ENCODE data around the gene LEAP2. TPM values are rescaled to one million over a fixed set of nuclear protein-coding genes. Genes with fewer than 3 reads are reported as not detected.

The LEAP2 gene
- total and polyA plus RNA-seq, 10 of the 15 experiments (the other 5 are each of a cell fraction or from before 2014, with no cell fraction given): 1.9 to 8.8 (median 2.3) TPM

GRCh38 chr5:132853790-132854189 is 19.7 kb upstream of the LEAP2 start:
- FAIRE-seq: peak; percentile 13
- ATAC-seq: no peak
- H3K9ac ChIP-seq (ENCODE audit: control insufficient read depth, insufficient read depth, low read length): no peak overlapping the region
- no peak for DNase-seq (ENCODE audit: low read depth, low spot score)
- no peak overlapping the region for H3K27ac ChIP-seq (ENCODE audit: control insufficient read depth, insufficient read depth)
- WGBS (ENCODE audit: insufficient coverage, insufficient replicate concordance, low lambda C conversion rate, missing lambda C conversion rate): 0% methylated on average over 1 of the region's 1 CpG
- no peak overlapping the region for H3K4me3 ChIP-seq
- no peaks in the 10 kb centered on the region for H3K27me3 ChIP-seq (replicated peaks in 1 of 2; ENCODE audit: control insufficient read depth in 2 of 2, insufficient read depth in 2 of 2, low read length in 1 of 2)
- intact Hi-C loops (cut with micrococcal nuclease; ENCODE audit: unreplicated experiment) (no loop called here), in situ Hi-C loops (cut with MboI) (no loop called here)
- no peaks in the 10 kb centered on the region for H3K4me1 ChIP-seq (ENCODE audit: control insufficient read depth, insufficient read depth, low read length)
- ChIA-PET POLR2A (interaction anchor here (1.1 to 3.0 kb wide), 3 partner anchors 9 to 606 kb away, joined by 3 to 13 read pairs (median 6); no protein-coding TSS in a partner anchor), CTCF (interaction anchor here (1.0 to 2.7 kb wide), 4 partner anchors 10 to 52 kb away, joined by 3 to 15 read pairs (median 4); no protein-coding TSS in a partner anchor), RAD21 (ENCODE audit: unreplicated experiment) (interaction anchor here (1.3 kb wide), 1 partner anchor 104 kb away, joined by 4 read pairs; no protein-coding TSS in a partner anchor), SMC1A (ENCODE audit: uncharacterized antibody, unreplicated experiment) (interaction anchor here (1.0 to 1.3 kb wide), 5 partner anchors 11 to 348 kb away, joined by 3 to 4 read pairs (median 3); no protein-coding TSS in a partner anchor)
- H2AFZ ChIP-seq (ENCODE audit: control insufficient read depth, low read depth, low read length): no peak overlapping the region
- no peak overlapping the region for H3K4me2 ChIP-seq (ENCODE audit: control insufficient read depth, insufficient read depth)
- BruUV-seq (replicated peaks): no TSS peak
- no peaks in the 10 kb centered on the region for H3K79me2 ChIP-seq (ENCODE audit: control insufficient read depth, insufficient read depth, low read length)
- TF ChIP-seq HDGF (IDR thresholded peaks at IDR 0.05): no peak
- no peak for TF ChIP-seq RUNX3 (IDR thresholded peaks at IDR 0.05; ENCODE audit: low read length)
- H3K9me3 ChIP-seq (replicated peaks; ENCODE audit: control insufficient read depth, insufficient read depth, low read length): no peaks in the 10 kb centered on the region
- H3K36me3 ChIP-seq (ENCODE audit: control insufficient read depth in 2 of 2, insufficient read depth in 2 of 2, low read length in 1 of 2): no peaks in the 10 kb centered on the region
- H4K20me1 ChIP-seq (ENCODE audit: control insufficient read depth, insufficient read depth): no peaks in the 10 kb centered on the region

DNA sequence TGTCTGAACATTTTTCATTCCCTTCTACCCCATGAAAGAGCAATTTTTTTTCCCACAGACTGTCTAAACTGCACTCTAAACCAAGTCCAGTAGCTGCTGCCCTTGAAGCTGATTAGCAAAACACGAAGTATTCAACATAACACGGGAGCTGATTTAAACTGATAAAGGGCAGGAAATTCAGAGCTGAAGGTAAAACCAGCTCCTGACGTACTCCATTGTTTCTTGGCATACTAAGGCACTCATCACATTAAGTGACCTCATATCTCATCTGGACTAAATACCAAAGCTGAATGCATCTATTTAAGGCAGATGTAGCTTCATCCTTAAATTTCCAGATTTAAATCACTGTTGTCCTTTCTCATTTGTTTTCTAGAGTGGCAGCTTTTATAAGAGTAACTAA is 19.2 kb upstream of the LEAP2 start:
- BruUV-seq (replicated peaks): no TSS peak
- in situ Hi-C loops (cut with MboI) (no loop called here), intact Hi-C loops (cut with micrococcal nuclease; ENCODE audit: unreplicated experiment) (no loop called here)
- H3K27me3 ChIP-seq (replicated peaks in 1 of 2; ENCODE audit: control insufficient read depth in 2 of 2, insufficient read depth in 2 of 2, low read length in 1 of 2): no peaks in the 10 kb centered on the region
- H2AFZ ChIP-seq (ENCODE audit: control insufficient read depth, low read depth, low read length): no peak overlapping the region
- no peak for TF ChIP-seq MTA2 (IDR thresholded peaks at IDR 0.05; ENCODE audit: low read depth)
- TF ChIP-seq, protein P1, sequence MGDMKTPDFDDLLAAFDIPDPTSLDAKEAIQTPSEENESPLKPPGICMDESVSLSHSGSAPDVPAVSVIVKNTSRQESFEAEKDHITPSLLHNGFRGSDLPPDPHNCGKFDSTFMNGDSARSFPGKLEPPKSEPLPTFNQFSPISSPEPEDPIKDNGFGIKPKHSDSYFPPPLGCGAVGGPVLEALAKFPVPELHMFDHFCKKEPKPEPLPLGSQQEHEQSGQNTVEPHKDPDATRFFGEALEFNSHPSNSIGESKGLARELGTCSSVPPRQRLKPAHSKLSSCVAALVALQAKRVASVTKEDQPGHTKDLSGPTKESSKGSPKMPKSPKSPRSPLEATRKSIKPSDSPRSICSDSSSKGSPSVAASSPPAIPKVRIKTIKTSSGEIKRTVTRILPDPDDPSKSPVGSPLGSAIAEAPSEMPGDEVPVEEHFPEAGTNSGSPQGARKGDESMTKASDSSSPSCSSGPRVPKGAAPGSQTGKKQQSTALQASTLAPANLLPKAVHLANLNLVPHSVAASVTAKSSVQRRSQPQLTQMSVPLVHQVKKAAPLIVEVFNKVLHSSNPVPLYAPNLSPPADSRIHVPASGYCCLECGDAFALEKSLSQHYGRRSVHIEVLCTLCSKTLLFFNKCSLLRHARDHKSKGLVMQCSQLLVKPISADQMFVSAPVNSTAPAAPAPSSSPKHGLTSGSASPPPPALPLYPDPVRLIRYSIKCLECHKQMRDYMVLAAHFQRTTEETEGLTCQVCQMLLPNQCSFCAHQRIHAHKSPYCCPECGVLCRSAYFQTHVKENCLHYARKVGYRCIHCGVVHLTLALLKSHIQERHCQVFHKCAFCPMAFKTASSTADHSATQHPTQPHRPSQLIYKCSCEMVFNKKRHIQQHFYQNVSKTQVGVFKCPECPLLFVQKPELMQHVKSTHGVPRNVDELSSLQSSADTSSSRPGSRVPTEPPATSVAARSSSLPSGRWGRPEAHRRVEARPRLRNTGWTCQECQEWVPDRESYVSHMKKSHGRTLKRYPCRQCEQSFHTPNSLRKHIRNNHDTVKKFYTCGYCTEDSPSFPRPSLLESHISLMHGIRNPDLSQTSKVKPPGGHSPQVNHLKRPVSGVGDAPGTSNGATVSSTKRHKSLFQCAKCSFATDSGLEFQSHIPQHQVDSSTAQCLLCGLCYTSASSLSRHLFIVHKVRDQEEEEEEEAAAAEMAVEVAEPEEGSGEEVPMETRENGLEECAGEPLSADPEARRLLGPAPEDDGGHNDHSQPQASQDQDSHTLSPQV (IDR thresholded peaks at IDR 0.05): no peak
- TF ChIP-seq RUNX3 (IDR thresholded peaks at IDR 0.05; ENCODE audit: low read length): no peak
- TF ChIP-seq GABPA (IDR thresholded peaks at IDR 0.05; ENCODE audit: low read depth): no peak
- no peak for TF ChIP-seq BMI1 (IDR thresholded peaks at IDR 0.05; ENCODE audit: borderline replicate concordance)
- no peak for TF ChIP-seq ZNF274 (IDR thresholded peaks at IDR 0.05; ENCODE audit: insufficient read depth, insufficient read length)
- no peak for TF ChIP-seq IKZF1 (conservative IDR thresholded peaks at IDR 0.05)
- FAIRE-seq (no peak), ATAC-seq (no peak), DNase-seq (ENCODE audit: low read depth, low spot score) (no peak)
- 33% methylated on average over 3 of the region's 3 CpGs for WGBS (ENCODE audit: insufficient coverage, insufficient replicate concordance, low lambda C conversion rate, missing lambda C conversion rate)
- H3K79me2 ChIP-seq (ENCODE audit: control insufficient read depth, insufficient read depth, low read length): no peaks in the 10 kb centered on the region
- H3K9ac ChIP-seq (ENCODE audit: control insufficient read depth, insufficient read depth, low read length): no peak overlapping the region
- H3K4me1 ChIP-seq (ENCODE audit: control insufficient read depth, insufficient read depth, low read length): no peaks in the 10 kb centered on the region
- H3K4me3 ChIP-seq: no peak overlapping the region
- ChIA-PET RAD21 (ENCODE audit: unreplicated experiment) (interaction anchor here (1.3 kb wide), 1 partner anchor 104 kb away, joined by 4 read pairs; no protein-coding TSS in a partner anchor), POLR2A (interaction anchor here (1.1 to 3.0 kb wide), 2 partner anchors 9 kb away, joined by 6 to 13 read pairs; no protein-coding TSS in a partner anchor), SMC1A (ENCODE audit: uncharacterized antibody, unreplicated experiment) (interaction anchor here (1.0 to 1.4 kb wide), 5 partner anchors 10 to 37 kb away, joined by 3 to 4 read pairs (median 3); no protein-coding TSS in a partner anchor), CTCF (interaction anchor here (1.0 to 2.7 kb wide), 5 partner anchors 10 to 53 kb away, joined by 3 to 15 read pairs (median 3); no protein-coding TSS in a partner anchor)
- H3K36me3 ChIP-seq (ENCODE audit: control insufficient read depth in 2 of 2, insufficient read depth in 2 of 2, low read length in 1 of 2): no peaks in the 10 kb centered on the region
- no peaks in the 10 kb centered on the region for H4K20me1 ChIP-seq (ENCODE audit: control insufficient read depth, insufficient read depth)
- no peaks in the 10 kb centered on the region for H3K9me3 ChIP-seq (replicated peaks; ENCODE audit: control insufficient read depth, insufficient read depth, low read length)
- H3K27ac ChIP-seq (ENCODE audit: control insufficient read depth, insufficient read depth): no peak overlapping the region
- no peak overlapping the region for H3K4me2 ChIP-seq (ENCODE audit: control insufficient read depth, insufficient read depth)

Measured in GM12878 (cell line).